Stimulated activated CD8-positive, alpha-beta memory T cell treated with anti-CD3 and anti-CD28 coated beads, Interleukin-4, amount 100 ng/mL, for 4 hours (primary cell): ENCODE results near the gene CACNA2D3.

ENCODE experiments used
- DNase-seq, 2 donors: peaks; one replicate each; pipeline ENCODE4 v3.0.0-alpha.2; 2020; ENCODE audit warnings: low read depth in 2 of 2, low spot score in 1 of 2

The CACNA2D3 gene

GRCh38 chr3:54985856-54986255, 863.5 kb downstream of the CACNA2D3 start:
- no peak for DNase-seq

- DNase-seq, result no peak
Observed at GRCh38 chr3:54986294-54986693, 863.9 kb downstream of the CACNA2D3 start.

- DNase-seq, result no peak
Observed at GRCh38 chr3:54987719-54988118, 865.4 kb downstream of the CACNA2D3 start.

- DNase-seq, result no peak
Observed at GRCh38 chr3:54988302-54988837, 866.0 kb downstream of the CACNA2D3 start.

GRCh38 chr3:54988838-54989630, 866.7 kb downstream of the CACNA2D3 start:
- DNase-seq, result no peak

- no peak for DNase-seq
Observed at GRCh38 chr3:54994111-54994513, 871.8 kb downstream of the CACNA2D3 start.

- no peak for DNase-seq
Observed at GRCh38 chr3:54999159-54999558, 876.8 kb downstream of the CACNA2D3 start.

GRCh38 chr3:54999811-55000210, 877.5 kb downstream of the CACNA2D3 start:
- DNase-seq, result no peak

GRCh38 chr3:55000546-55000945, 878.2 kb downstream of the CACNA2D3 start:
- DNase-seq, result no peak

- DNase-seq, result no peak
Observed at GRCh38 chr3:55000953-55001352, 878.6 kb downstream of the CACNA2D3 start.

- DNase-seq, result no peak
Observed at GRCh38 chr3:55002416-55002930, 880.1 kb downstream of the CACNA2D3 start.

GRCh38 chr3:55006244-55006676, 883.9 kb downstream of the CACNA2D3 start:
- no peak for DNase-seq

- DNase-seq, result no peak
Observed at GRCh38 chr3:55007971-55008370, 885.6 kb downstream of the CACNA2D3 start.

- DNase-seq, result no peak
Observed at GRCh38 chr3:55009372-55009771, 887.0 kb downstream of the CACNA2D3 start.

GRCh38 chr3:55012091-55012490, 889.7 kb downstream of the CACNA2D3 start:
- DNase-seq, result no peak

GRCh38 chr3:55013145-55013925, 891.0 kb downstream of the CACNA2D3 start:
- no peak for DNase-seq

- no peak for DNase-seq
Observed at GRCh38 chr3:55014081-55014480, 891.7 kb downstream of the CACNA2D3 start.

GRCh38 chr3:55014906-55015305, 892.6 kb downstream of the CACNA2D3 start:
- no peak for DNase-seq

GRCh38 chr3:55017876-55018275, 895.5 kb downstream of the CACNA2D3 start:
- DNase-seq, result no peak

GRCh38 chr3:55030938-55031337, 908.6 kb downstream of the CACNA2D3 start:
- DNase-seq, result no peak

GRCh38 chr3:55036883-55037577, 914.7 kb downstream of the CACNA2D3 start:
- DNase-seq, result no peak
